Adrenal gland (tissue), 12 donors: ENCODE results near the gene LAMTOR5. TPM values are rescaled to one million over a fixed set of nuclear protein-coding genes. Genes with fewer than 3 reads are reported as not detected.

Source experiments
- DNase-seq, 7 donors: peaks; one replicate each; pipeline ENCODE4 v3.0.0-alpha.2; 2019 to 2020
- H3K27ac ChIP-seq, 5 donors: fragments of 200-600 bp; sonication (generic) in 4 of 5; 1 replicate in 3 of 5; 2 replicates in 2 of 5; pipeline versions ENCODE4 v1.5.1 to v1.8.0; 2016 to 2020; ENCODE audit warnings: mild to moderate bottlenecking in 1 of 5
- H3K27me3 ChIP-seq: fragments of 200-600 bp; 2 replicates; pipeline ENCODE4 v1.8.0; 2021
- H3K36me3 ChIP-seq, 2 donors: fragments of 200-600 bp; replicated peaks in 1 of 2; 1 replicate in 1 of 2; 2 replicates in 1 of 2; pipeline versions ENCODE4 v1.5.1 to v1.8.0; 2018 to 2022
- H3K4me1 ChIP-seq, 2 donors: fragments of 200-600 bp; replicated peaks in 1 of 2; 1 replicate in 1 of 2; 2 replicates in 1 of 2; pipeline versions ENCODE4 v1.5.1 to v1.8.0; 2018 to 2021
- H3K4me3 ChIP-seq, 4 donors: fragments of 200-600 bp; sonication (generic) in 3 of 4; one replicate each; pipeline ENCODE4 v1.5.1; 2016 to 2018
- H3K9me3 ChIP-seq, 3 donors: fragments of 200-600 bp; sonication (generic) in 1 of 3; replicated peaks in 1 of 3; 1 replicate in 2 of 3; 2 replicates in 1 of 3; pipeline versions ENCODE4 v1.5.1 to v1.8.0; 2016 to 2021
- POLR2A ChIP-seq, 2 donors: fragments of 450-650 bp; IDR thresholded peaks; one replicate each; pipeline ENCODE4 v1.6.1; 2017; ENCODE audit warnings: antibody characterized with exemption in 2 of 2, mild to moderate bottlenecking in 2 of 2, moderate library complexity in 1 of 2
- WGBS, 4 donors: extraction: QIAGEN DNeasy Blood & Tissue Kit in 2 of 4; methylation state at CpG; one replicate each; pipeline versions ENCODE4 v1.1.5 to v1.1.7; 2013 to 2017; 5-methylcytosine and 5-hydroxymethylcytosine counted together
- intact Hi-C, 2 donors: fragments of 100-400 bp; cut with DNase I; formaldehyde crosslinking; loops; one replicate each; pipeline versions ENCODE4 v1.14.1 to v1.15.0; 2022 to 2023
- polyA plus RNA-seq, 3 donors: library from polyadenylated mRNA; stranded (reverse); fragments of 200-250 nt in 2 of 3; fragments of 350-450 nt in 1 of 3; fragmentation: Illumina TruSeq in 1 of 3; extraction: RNeasy Lipid Tissue Mini Kit (QIAGEN cat#74804) in 1 of 3; gene quantifications; one replicate each; pipeline ENCODE4 v1.2.3, GENCODE V29; 2013 to 2014
- total RNA-seq, 9 donors: library from RNA; depleted of rRNA in 4 of 9; stranded (reverse); fragments of >200 nt in 4 of 9; fragments of 120-200 nt in 1 of 9; fragmentation: NEBNext Ultra II Directional in 1 of 9; extraction: Animal tissue kit (Norgen Biotek cat#: 25700) in 1 of 9; gene quantifications; one replicate each; pipeline versions ENCODE4 v1.1.0 to v1.2.4, GENCODE V29; 2013 to 2023
- TF ChIP-seq, protein P1 (sequence below), 6 experiments: fragments of 450-650 bp in 4 of 6; fragments of 200-600 bp in 2 of 6; sonication (generic) in 1 of 6; IDR thresholded peaks; 1 replicate in 5 of 6; 2 replicates in 1 of 6; pipeline versions ENCODE4 v1.5.1 to v1.8.0; 2016 to 2021; ENCODE audit warnings: antibody characterized with exemption in 6 of 6, mild to moderate bottlenecking in 2 of 6, moderate library complexity in 1 of 6
- donor health status: healthy with polysubstance abuse.
- donor health status: Bipolar disorder and iron deficiency.
- donor health status: DM: yes; HTN: yes; CAD: no.
- donor health status: DM: no; HTN: no; CAD: no.
- donor health status: DM: no; HTN: no; CAD: no.
- donor health status: DM: yes; HTN: yes; CAD: no.

LAMTOR5 gene
- total and polyA plus RNA-seq, 12 donors, result 81.3 to 299 (median 141) TPM

DNA sequence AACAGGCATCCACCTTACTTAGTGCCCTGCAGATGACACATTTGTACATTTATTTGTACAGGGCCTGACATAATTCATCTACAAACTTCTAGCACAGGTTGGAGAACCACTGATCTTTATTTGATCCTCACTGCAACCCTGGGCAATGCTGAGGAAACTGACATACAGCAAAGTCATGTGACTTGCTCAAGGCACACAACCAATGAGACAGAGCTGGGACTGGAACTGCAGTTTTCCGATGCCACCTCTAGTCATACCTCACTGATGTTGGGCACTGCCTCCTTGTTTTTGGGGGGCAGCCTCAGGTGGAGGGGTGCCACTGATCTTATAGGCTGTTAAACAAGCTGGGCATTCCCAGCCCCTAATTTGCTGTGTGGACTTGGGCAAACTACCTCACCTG, 46.8 kb upstream of the LAMTOR5 start:
- no peak overlapping the region for H3K27ac ChIP-seq
- TF ChIP-seq, protein P1, sequence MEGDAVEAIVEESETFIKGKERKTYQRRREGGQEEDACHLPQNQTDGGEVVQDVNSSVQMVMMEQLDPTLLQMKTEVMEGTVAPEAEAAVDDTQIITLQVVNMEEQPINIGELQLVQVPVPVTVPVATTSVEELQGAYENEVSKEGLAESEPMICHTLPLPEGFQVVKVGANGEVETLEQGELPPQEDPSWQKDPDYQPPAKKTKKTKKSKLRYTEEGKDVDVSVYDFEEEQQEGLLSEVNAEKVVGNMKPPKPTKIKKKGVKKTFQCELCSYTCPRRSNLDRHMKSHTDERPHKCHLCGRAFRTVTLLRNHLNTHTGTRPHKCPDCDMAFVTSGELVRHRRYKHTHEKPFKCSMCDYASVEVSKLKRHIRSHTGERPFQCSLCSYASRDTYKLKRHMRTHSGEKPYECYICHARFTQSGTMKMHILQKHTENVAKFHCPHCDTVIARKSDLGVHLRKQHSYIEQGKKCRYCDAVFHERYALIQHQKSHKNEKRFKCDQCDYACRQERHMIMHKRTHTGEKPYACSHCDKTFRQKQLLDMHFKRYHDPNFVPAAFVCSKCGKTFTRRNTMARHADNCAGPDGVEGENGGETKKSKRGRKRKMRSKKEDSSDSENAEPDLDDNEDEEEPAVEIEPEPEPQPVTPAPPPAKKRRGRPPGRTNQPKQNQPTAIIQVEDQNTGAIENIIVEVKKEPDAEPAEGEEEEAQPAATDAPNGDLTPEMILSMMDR (IDR thresholded peaks at IDR 0.05), result no peak
- TF ChIP-seq POLR2A (IDR thresholded peaks at IDR 0.05), result no peak
- no peaks in the 10 kb centered on the region for H3K36me3 ChIP-seq
- no peaks in the 10 kb centered on the region for H3K4me1 ChIP-seq
- H3K9me3 ChIP-seq, result no peaks in the 10 kb centered on the region
- intact Hi-C loops, result loop anchor here in 1 of 2 donors (10.0 kb wide), 1 partner anchor 140 kb away; no protein-coding TSS in a partner anchor
- no peak for DNase-seq
- no peaks in the 10 kb centered on the region for H3K27me3 ChIP-seq
- WGBS, 4 donors, result 85 to 100% (median 97%) methylated on average over 1 of the region's 1 CpG
- H3K4me3 ChIP-seq, result no peak overlapping the region

DNA sequence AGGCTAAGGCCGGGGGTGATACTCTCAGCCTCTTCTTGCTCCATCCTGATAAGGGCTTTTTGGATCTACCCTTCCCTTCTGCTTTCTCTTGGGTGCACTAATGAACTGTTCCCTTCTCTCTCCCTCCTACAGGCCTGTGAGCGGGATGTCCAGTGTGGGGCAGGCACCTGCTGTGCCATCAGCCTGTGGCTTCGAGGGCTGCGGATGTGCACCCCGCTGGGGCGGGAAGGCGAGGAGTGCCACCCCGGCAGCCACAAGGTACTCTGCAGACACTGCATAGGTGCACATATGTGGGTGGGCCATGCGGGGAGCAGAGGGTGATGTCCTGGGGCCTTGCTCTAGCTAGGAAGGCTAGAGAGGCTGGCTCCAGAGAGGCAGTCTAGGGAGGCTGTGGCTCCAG, 46.3 kb upstream of the LAMTOR5 start:
- Histone ChIP-seq H3K4me1 (no peaks in the 10 kb centered on the region), H3K36me3 (no peaks in the 10 kb centered on the region), H3K27ac (no peak overlapping the region), H3K9me3 (no peaks in the 10 kb centered on the region), H3K4me3 (no peak overlapping the region), H3K27me3 (no peaks in the 10 kb centered on the region)
- DNase-seq, result no peak
- WGBS, 4 donors, result 89 to 97% (median 91%) methylated on average over 8 to 9 of the region's 9 CpGs
- intact Hi-C loops, result loop anchor here in 1 of 2 donors (10.0 kb wide), 1 partner anchor 139 kb away; no protein-coding TSS in a partner anchor
- TF ChIP-seq, protein P1 (IDR thresholded peaks at IDR 0.05), result no peak
- TF ChIP-seq POLR2A (IDR thresholded peaks at IDR 0.05), result no peak

DNA sequence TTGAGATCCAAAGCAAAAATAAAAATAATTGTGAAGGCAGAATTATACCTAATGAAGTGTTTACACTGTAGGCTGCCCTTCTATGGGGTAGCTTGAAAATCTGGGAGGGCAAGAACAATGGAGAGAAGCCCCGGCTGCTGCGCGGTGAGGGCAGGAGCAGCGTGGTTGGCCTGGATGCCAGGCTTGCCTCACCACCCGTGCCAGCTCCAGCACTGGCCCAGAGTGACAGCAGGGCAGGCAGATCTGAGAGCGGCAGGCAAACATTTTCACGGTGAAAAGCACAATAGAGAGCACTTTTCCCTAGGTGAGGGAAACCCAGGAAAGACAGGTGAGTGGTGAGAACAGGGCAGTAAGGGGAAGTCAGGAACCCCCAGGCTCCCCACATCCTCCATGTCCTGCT, 44.8 kb upstream of the LAMTOR5 start:
- 64 to 84% (median 72%) methylated on average over 7 of the region's 7 CpGs for WGBS, 4 donors
- TF ChIP-seq POLR2A (IDR thresholded peaks at IDR 0.05), result no peak
- TF ChIP-seq, protein P1 (IDR thresholded peaks at IDR 0.05), result no peak
- no peaks in the 10 kb centered on the region for H3K9me3 ChIP-seq
- DNase-seq, result no peak
- intact Hi-C loops, result loop anchor here in 1 of 2 donors (10.0 kb wide), 1 partner anchor 138 kb away; no protein-coding TSS in a partner anchor
- H3K36me3 ChIP-seq, result no peaks in the 10 kb centered on the region
- no peak overlapping the region for H3K4me3 ChIP-seq
- no peaks in the 10 kb centered on the region for H3K4me1 ChIP-seq
- H3K27ac ChIP-seq, result peak overlapping the region in 1 of 5 donors; percentile 34
- no peaks in the 10 kb centered on the region for H3K27me3 ChIP-seq

DNA sequence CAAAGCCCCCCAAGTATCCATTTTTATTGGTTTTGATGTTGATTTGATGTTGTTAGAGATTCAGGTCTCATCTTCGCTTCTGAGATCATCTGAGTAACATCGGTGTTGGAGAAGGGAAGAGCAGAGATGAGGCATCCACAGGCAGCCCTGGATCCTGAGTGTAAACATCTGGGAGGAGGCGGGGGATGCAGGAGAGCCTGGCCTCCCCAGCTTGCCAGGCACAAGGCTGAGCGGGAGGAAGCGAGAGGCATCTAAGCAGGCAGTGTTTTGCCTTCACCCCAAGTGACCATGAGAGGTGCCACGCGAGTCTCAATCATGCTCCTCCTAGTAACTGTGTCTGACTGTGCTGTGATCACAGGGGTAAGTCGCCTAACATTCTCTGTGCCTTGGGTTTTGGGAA, 43.4 kb upstream of the LAMTOR5 start, which contains the start of gene PROK1:
Gene PROK1, plus strand, starts transcription at position 221 of the 400 bp plus-strand sequence. Its CDS starts 68 bp downstream, at position 289.
- intact Hi-C loops, result loop anchor here in 1 of 2 donors (10.0 kb wide), 1 partner anchor 136 kb away; no protein-coding TSS in a partner anchor
- Histone ChIP-seq H3K36me3 (no peaks in the 10 kb centered on the region), H3K4me1 (no peaks in the 10 kb centered on the region), H3K27ac (peak within 1 kb of the TSS in 1 of 5 donors; percentile 48), H3K9me3 (no peaks in the 10 kb centered on the region), H3K27me3 (no peaks in the 10 kb centered on the region), H3K4me3 (no peak within 1 kb of the TSS)
- no peak for DNase-seq
- WGBS, 4 donors, result 44 to 62% (median 61%) methylated on average over 8 of the region's 8 CpGs
- TF ChIP-seq, protein P1 (IDR thresholded peaks at IDR 0.05), result no peak
- no peak for TF ChIP-seq POLR2A (IDR thresholded peaks at IDR 0.05)
